Activated T-cell treated with anti-CD3 and anti-CD28 coated beads, Interleukin-2, amount 50 U/mL, for 48 hours (primary cell): ENCODE results near the gene GPR153.
A peak's percentile ranks its signal among the peaks of the same experiment; 100 is the strongest.

Source experiments
- DNase-seq, 2 experiments: peaks; one replicate each; pipeline ENCODE4 v3.0.0-alpha.2; 2020

GPR153 gene

DNA sequence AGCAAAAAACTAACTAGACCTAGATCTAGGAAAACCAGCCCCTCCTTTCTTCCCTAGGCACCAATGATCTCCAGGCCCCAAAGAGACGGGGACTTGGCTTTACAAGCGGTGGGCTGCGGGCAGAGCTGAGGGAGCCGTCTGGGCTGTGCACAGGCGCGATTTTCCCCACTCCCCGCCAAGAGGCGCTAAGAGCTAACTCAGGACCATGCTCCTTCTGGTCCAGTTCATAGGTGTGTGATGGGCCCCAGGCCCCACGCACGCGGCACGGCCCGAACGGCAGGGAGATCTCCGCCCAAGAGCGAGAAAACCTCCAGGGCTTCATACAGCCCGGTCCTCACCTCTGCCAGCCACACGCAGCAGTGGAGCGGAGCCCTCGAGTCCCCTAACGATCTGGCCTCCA is 7.5 kb upstream of the GPR153 start:
- DNase-seq = no peak

- no peak for DNase-seq
These were observed 6.9 kb upstream of the GPR153 start for GRCh38 chr1:6267686-6268322.

GRCh38 chr1:6266641-6267040 is 5.7 kb upstream of the GPR153 start:
- no peak for DNase-seq

DNA sequence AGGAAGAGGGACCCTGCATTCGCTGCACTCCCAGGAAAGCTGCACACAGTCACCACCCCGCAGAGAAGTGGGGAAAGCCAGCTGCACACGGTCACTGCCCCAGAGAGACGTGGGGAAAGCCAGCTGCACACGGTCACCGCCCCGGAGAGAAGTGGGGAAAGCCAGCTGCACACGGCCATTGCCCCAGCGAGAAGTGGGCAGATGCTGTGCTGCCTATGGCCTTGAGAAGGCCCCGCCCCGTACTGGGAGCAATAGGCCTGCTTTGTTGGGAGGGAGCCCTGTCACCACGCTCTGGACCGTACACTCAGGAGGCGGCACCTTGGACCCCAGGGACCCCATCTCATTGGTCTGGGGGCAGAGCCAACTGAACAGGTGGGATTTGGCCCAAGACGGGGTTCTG is 4.3 kb upstream of the GPR153 start:
- DNase-seq = no peak

- DNase-seq = no peak
These were observed 2.8 kb upstream of the GPR153 start for GRCh38 chr1:6263716-6264115.

DNA sequence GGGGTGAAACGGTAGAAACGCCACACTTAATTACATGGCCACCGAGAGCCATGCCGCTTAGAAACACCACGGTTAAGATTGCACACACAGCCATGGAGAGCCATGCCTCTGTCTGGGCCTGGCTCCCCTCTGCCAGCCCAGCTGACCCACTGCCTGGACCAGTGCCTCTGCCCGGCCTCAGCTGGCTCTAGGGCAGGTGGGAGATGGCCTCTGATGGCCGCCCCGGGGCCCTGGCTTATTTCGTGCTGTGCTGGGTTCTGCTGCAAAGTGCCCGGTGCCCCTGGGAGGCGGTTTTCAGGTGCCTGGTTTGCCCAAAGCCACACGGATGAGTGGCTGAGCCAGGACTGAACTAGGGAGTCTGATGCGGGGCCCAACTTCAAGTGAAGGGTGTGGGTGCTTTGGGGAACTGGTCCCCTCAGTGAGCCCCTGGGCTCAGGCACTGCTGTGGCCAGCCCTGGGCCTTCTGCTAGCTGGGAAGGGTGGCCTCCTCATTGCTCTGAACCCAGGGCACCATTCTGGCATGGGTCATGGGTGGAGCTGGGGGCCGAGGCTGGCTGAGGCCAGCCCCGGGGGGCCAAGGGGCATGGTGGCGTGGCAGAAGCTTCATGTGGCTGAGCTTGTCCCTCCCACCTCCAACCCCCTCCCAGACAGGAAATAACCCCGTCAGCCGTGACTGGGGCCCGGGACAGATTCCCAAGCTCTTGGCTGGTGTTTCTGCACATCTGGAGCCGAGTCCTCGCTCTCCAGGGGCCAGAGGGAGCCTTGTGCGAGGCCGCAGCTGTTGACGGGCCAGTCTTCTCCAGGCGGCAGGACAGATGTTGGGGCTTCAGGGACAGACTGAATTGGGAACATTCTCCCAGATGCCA is 1.9 kb upstream of the GPR153 start:
- DNase-seq = no peak

DNA sequence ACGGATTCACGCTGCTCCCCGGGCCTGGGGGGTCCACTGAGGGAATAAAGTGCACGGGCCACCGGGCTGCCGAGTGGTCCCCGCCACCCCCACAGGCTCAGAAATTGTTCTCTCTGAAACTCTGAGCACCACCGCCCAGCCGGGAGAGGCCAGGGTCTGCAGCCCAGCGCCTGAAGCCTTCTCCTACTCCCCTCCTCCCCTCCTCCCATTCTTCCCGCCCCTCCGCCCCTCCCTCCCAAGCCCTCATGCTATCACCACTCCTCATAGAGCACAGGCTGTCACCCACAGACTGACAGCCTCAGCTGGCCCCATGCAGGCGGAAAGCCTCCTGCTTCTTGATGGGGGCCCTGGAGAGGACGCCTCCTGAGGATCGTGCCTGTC is 707 bp upstream of the GPR153 start:
- no peak for DNase-seq

DNA sequence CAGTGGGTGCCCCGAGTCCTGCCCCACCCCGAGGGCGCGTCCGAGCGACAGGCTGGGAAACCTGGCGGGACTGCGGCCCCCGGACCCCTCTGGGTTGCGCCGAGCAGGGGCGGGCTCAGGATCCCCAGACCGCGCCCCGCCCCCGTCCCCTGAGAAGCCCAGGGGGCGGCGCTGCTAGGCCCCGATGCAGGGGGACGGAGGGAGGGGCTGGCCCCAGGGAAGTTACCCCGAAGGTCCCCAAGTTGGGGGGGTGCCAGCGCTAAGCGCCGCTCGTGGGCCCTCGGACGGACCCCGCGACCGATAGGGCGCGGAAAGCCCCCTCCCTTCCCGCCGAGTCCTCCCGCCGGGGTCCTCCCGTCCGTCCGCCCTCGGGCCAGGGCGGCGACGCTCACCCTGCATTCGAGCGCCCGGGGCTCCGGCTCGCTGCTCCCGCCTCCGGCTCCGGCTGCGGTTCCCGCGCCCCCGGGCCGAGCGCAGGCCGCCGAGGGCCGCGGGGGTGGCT is 414 bp downstream of the GPR153 start:
- DNase-seq = peak in 1 of 2 experiments; percentile 53

GRCh38 chr1:6259491-6260362 is 1.2 kb downstream of the GPR153 start:
- peak; percentile 82 to 86 for DNase-seq

DNA sequence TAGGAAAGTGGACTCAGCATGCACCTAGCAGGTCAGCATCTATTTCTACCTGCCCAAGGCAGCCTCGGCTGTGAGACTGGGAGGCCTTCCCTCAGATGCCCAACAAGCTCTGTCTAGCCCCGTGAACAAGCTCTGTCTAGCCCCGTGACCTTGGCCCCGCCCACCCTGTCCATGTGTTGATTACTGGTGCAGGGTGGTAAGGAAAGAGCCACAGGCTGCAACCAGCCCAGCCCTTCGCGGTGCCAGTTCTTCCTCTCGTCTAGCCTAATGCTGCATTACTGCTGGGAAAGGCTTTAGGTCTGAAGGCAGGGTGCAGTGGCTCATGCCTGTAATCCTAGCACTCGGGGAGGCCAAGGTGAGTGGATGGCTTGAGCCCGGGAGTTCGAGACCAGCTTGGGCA is 2.2 kb downstream of the GPR153 start:
- no peak for DNase-seq

GRCh38 chr1:6257541-6258069 is 3.3 kb downstream of the GPR153 start:
- no peak for DNase-seq

- no peak for DNase-seq
These were observed 4.3 kb downstream of the GPR153 start for GRCh38 chr1:6256645-6257044.

GRCh38 chr1:6254691-6255090 is 6.2 kb downstream of the GPR153 start:
- DNase-seq = no peak

DNA sequence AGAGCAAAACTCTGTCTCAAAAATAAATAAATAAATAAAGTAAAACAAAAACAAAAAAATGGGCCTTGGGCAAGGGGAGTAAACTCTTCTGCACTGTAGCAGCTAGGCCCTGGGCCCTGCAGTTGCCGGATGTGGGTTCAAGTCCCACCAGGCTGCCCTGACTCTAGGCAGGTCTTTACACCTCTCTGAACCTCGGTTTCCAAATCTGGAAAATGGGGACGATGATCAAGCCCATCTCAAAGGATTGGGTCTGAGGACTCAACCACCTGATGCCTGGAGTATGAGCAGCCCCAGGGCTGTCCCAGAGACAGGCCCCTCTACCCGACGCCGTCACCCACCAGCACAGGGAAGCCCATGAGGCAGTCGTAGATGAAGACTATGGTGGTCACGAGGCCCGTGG is 7.5 kb downstream of the GPR153 start:
- no peak for DNase-seq

- DNase-seq = no peak
These were observed 8.6 kb downstream of the GPR153 start for GRCh38 chr1:6252374-6252710.

GRCh38 chr1:6251681-6252373 is 9.1 kb downstream of the GPR153 start:
- no peak for DNase-seq

DNA sequence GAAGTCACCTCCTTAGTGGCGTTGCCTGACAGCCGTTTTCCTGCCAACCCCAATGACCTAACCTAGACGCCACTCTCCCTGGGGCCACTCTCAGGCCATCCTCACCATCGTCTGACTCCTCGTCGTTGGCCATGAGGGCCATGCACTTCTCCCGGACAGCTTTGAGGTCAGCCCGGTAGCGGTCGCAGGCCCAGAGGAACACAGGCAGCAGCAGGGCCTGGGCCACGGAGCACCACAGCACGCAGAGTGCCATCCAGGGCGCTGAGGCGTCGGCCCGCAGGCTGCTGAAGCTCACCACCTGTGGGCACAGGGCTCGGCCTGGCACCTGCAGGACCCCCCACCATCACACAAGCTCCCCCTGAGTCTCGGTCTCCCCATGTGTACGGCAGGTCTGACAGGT is 9.7 kb downstream of the GPR153 start:
- DNase-seq = no peak

- no peak for DNase-seq
These were observed 10.9 kb downstream of the GPR153 start for GRCh38 chr1:6249739-6250689.

DNA sequence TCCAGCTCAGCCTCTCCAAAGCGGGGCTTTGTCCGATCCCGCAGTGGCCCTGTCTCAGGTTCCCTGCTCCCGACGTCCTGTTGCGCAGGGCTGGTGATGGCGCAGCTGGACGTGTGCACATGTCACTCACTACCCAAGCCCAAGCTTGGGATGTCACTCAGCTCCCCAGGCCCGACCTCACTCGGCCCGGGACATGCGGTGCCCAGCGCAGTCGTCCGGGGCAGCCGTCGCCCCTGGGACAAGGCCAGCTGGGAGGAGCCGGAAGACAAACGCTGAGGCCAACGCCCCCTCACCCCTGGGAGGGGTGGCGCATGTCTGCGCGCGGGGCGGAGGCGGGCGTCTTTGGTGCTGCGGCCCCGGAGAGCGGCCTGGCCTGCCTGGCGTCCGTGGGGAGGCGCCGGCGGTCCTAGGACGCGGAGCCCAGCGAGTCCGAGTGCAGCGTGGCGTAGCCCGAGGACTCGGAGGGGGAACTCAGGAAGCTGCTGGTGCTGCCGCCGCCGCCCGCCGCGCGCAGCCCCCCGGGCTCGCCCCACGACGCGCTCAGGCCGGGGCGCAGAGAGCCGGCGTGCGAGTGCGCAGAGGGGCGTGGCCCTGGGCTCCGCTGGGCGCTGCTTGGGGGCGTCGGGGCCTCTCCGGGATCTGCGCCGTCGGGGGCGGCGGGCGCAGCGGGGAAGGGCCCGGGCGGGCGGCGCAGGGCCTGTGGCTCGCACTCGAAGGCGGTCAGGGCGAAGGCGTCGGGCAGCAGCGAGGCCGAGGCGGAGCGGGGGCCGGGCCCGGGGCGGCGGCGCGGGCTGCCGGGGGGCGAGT is 11.8 kb downstream of the GPR153 start:
- DNase-seq = no peak

- DNase-seq = no peak
These were observed 12.6 kb downstream of the GPR153 start for GRCh38 chr1:6248161-6248776.
